OCI-LY1 (cell line): ENCODE results near the gene TNC.

Experiments
- CTCF ChIP-seq: fragments of 200-600 bp; sonication (generic), shearing (Covaris generic); IDR thresholded peaks from 2 replicates; pipeline ENCODE4 v1.5.1; 2017; ENCODE audit warnings: mild to moderate bottlenecking, antibody characterized with exemption, low read length, moderate library complexity, mixed read lengths
- EZH2 ChIP-seq: fragments of 200-600 bp; sonication (generic), shearing (Covaris generic); IDR thresholded peaks from 2 replicates; pipeline ENCODE4 v1.8.0; 2017; ENCODE audit warnings: borderline replicate concordance, mixed run types, mild to moderate bottlenecking, antibody characterized with exemption, low read length, moderate library complexity, mixed read lengths

DNA sequence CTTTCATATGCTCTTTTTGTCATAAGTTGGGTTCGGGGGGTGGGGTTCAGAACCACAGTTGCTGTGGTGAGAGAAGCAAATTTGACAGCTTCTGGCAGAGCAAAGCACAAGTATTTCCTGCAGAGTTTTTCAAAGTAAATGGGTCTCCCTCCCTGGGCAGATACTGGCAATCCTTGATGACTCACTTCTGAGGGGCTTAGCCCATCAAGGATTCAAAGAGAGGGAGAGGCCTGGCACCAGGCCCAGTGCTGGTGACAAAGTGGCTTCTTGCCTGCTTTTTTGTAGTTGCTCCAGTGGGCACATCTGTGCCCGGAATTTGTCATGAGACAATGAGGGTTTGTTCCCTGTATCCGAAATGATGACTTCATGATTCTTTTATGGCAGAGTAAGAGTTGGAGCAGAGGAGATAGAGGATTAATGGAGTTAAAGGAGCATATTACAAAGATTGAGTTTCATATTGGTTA is 46.6 kb upstream of the TNC start:
- no peak for TF ChIP-seq CTCF
- TF ChIP-seq EZH2 = no peak
